ENCODE data around the gene BRD4. TPM values are rescaled to one million over a fixed set of nuclear protein-coding genes. Genes with fewer than 3 reads are reported as not detected.
A peak's percentile ranks its signal among the peaks of the same experiment; 100 is the strongest.

Gene BRD4
- total and polyA plus RNA-seq, 2 of the 13 experiments (the other 11 are each of a cell fraction or from before 2014, with no cell fraction given), result 10.5 to 11.4 TPM

- TF ChIP-seq PHF21A (CRISPR knock-in tag; IDR thresholded peaks at IDR 0.05) (no peak), DMAP1 (CRISPR knock-in tag; IDR thresholded peaks at IDR 0.05) (no peak), HNF1B (CRISPR knock-in tag; IDR thresholded peaks at IDR 0.05) (no peak), NBN (conservative IDR thresholded peaks at IDR 0.05) (no peak), CREB1 (IDR thresholded peaks at IDR 0.05) (no peak), CREB1 (CRISPR knock-in tag; IDR thresholded peaks at IDR 0.05) (no peak), ATF5 (CRISPR knock-in tag; IDR thresholded peaks at IDR 0.05; ENCODE audit: low read depth) (no peak), ARID2 (CRISPR knock-in tag; IDR thresholded peaks at IDR 0.05; ENCODE audit: borderline replicate concordance) (no peak), GTF2F1 (IDR thresholded peaks at IDR 0.05; ENCODE audit: low read length) (no peak), SCMH1 (CRISPR knock-in tag; IDR thresholded peaks at IDR 0.05; ENCODE audit: borderline replicate concordance) (no peak), SAP130 (CRISPR knock-in tag; IDR thresholded peaks at IDR 0.05; ENCODE audit: low read depth) (peak; percentile 40; the same call in 1 of the 2 replicates), PREB (CRISPR knock-in tag; IDR thresholded peaks at IDR 0.05) (no peak), ZNF503 (CRISPR knock-in tag; IDR thresholded peaks at IDR 0.05) (no peak), ZNF646 (CRISPR knock-in tag; IDR thresholded peaks at IDR 0.05) (no peak), ZNF30 (CRISPR knock-in tag; IDR thresholded peaks at IDR 0.05) (no peak), RARA (CRISPR knock-in tag; IDR thresholded peaks at IDR 0.05) (peak; percentile 66)
Observed at GRCh38 chr19:15323496-15324235, 8.7 kb downstream of the BRD4 start (continued).
